B cell (primary cell): ENCODE measurements around the gene CCL11. TPM values are rescaled to one million over a fixed set of nuclear protein-coding genes. Genes with fewer than 3 reads are reported as not detected.

Source experiments
- ATAC-seq: fragments of 200-7000 bp; cut with Tn5 transposase; one replicate; pipeline ENCODE4 v1.10.0; 2021; ENCODE audit warnings: low read depth, mild to moderate bottlenecking, moderate number of reproducible peaks, moderate library complexity
- CTCF ChIA-PET: fragments of 350-600 bp; sonication (Branson Sonifier 250); formaldehyde crosslinking; loops from one replicate; lab custom pipeline; 2021; ENCODE audit warnings: antibody characterized with exemption, inconsistent platforms; lab: Charles Lee
- POLR2A ChIA-PET: fragments of 350-600 bp; sonication (Branson Sonifier 250); formaldehyde crosslinking; loops from one replicate; lab custom pipeline; 2021; ENCODE audit warnings: antibody characterized with exemption; lab: Charles Lee
- DNase-seq: peaks from one replicate; pipeline ENCODE4 v3.0.0; 2013
- H2AFZ ChIP-seq: 2 replicates; pipeline ENCODE4 v1.6.1; 2012; ENCODE audit warnings: mild to moderate bottlenecking, low read depth, low read length; ENCODE audit not compliant: insufficient read depth, poor library complexity, severe bottlenecking
- H3K27ac ChIP-seq, 2 donors: 1 replicate in 1 of 2; 2 replicates in 1 of 2; pipeline ENCODE4 v1.5.1; 2012 to 2013; ENCODE audit warnings: low read length in 2 of 2, mild to moderate bottlenecking in 2 of 2, moderate library complexity in 1 of 2
- H3K27me3 ChIP-seq, 4 experiments: fragments of 200-600 bp in 1 of 4; sonication (generic) in 1 of 4; replicated peaks in 1 of 4; 1 replicate in 2 of 4; 2 replicates in 2 of 4; pipeline versions ENCODE4 v1.6.1 to v1.7.0; 2013 to 2016; ENCODE audit warnings: low read length in 3 of 4, mild to moderate bottlenecking in 2 of 4, mixed read lengths in 1 of 4, moderate library complexity in 1 of 4; ENCODE audit not compliant: insufficient read depth in 4 of 4, control insufficient read depth in 3 of 4; ENCODE audit errors: control extremely low read depth in 1 of 4
- H3K36me3 ChIP-seq, 2 experiments: replicated peaks in 1 of 2; 1 replicate in 1 of 2; 2 replicates in 1 of 2; pipeline versions ENCODE4 v1.6.1 to v1.7.1; 2013; ENCODE audit warnings: low read length in 1 of 2; ENCODE audit not compliant: insufficient read depth in 2 of 2, control insufficient read depth in 1 of 2; ENCODE audit errors: control extremely low read depth in 1 of 2, extremely low read depth in 1 of 2
- H3K4me1 ChIP-seq, 2 donors: fragments of 200-600 bp in 1 of 2; sonication (generic) in 1 of 2; 1 replicate in 1 of 2; 2 replicates in 1 of 2; pipeline versions ENCODE4 v1.5.1 to v1.6.1; 2013 to 2017; ENCODE audit warnings: low read length in 2 of 2; ENCODE audit not compliant: control insufficient read depth in 2 of 2, insufficient read depth in 2 of 2
- H3K4me2 ChIP-seq: replicated peaks from 2 replicates; pipeline ENCODE3; 2012; ENCODE audit warnings: mild to moderate bottlenecking, low read depth, low read length; ENCODE audit not compliant: poor library complexity, severe bottlenecking
- H3K4me3 ChIP-seq, 5 experiments: fragments of 200-600 bp in 1 of 5; sonication (generic) in 1 of 5; 1 replicate in 3 of 5; 2 replicates in 2 of 5; pipeline versions ENCODE4 v1.5.1 to v1.7.0; 2011 to 2016; ENCODE audit warnings: low read length in 4 of 5, mild to moderate bottlenecking in 4 of 5, low read depth in 2 of 5, control low read depth in 1 of 5, moderate library complexity in 1 of 5; ENCODE audit not compliant: insufficient read depth in 1 of 5; ENCODE audit errors: control extremely low read depth in 1 of 5, extremely low read depth in 1 of 5
- H3K79me2 ChIP-seq: fragments of 200-600 bp; sonication (generic); one replicate; pipeline ENCODE4 v1.6.0; 2016; ENCODE audit warnings: low read length; ENCODE audit not compliant: control insufficient read depth, insufficient read depth
- H3K9ac ChIP-seq: fragments of 200-600 bp; sonication (generic); 2 replicates; pipeline ENCODE4 v1.6.1; 2017; ENCODE audit warnings: mild to moderate bottlenecking, low read length, moderate library complexity
- H3K9me3 ChIP-seq, 3 donors: one replicate each; pipeline versions ENCODE4 v1.6.1 to v1.7.1; 2013; ENCODE audit warnings: low read length in 2 of 3; ENCODE audit not compliant: control insufficient read depth in 2 of 3, insufficient read depth in 1 of 3; ENCODE audit errors: control extremely low read depth in 1 of 3
- H4K20me1 ChIP-seq: 2 replicates; pipeline ENCODE4 v1.6.0; 2012; ENCODE audit warnings: mild to moderate bottlenecking, low read length; ENCODE audit not compliant: insufficient read depth, control insufficient read depth, poor library complexity, severe bottlenecking
- H3K27ac Mint-ChIP-seq: one replicate; pipeline ENCODE4 v1.8.0; 2021; ENCODE audit warnings: mixed read lengths
- H3K27me3 Mint-ChIP-seq: one replicate; pipeline ENCODE4 v1.8.0; 2021; ENCODE audit warnings: mixed read lengths
- H3K4me1 Mint-ChIP-seq: one replicate; pipeline ENCODE4 v1.8.0; 2021; ENCODE audit warnings: mixed read lengths
- H3K4me3 Mint-ChIP-seq: one replicate; pipeline ENCODE4 v1.8.0; 2021; ENCODE audit warnings: mixed read lengths
- H3K9me3 Mint-ChIP-seq: one replicate; pipeline ENCODE4 v1.8.0; 2022; ENCODE audit warnings: mixed read lengths; ENCODE audit not compliant: insufficient read depth
- CTCF ChIP-seq: fragments of 200-600 bp; IDR thresholded peaks from one replicate; pipeline ENCODE4 v1.8.0; 2022; ENCODE audit warnings: antibody characterized with exemption, mild to moderate bottlenecking
- EZH2 ChIP-seq: IDR thresholded peaks from 2 replicates; pipeline ENCODE4 v1.6.1; 2012; ENCODE audit warnings: borderline replicate concordance, low read depth, mild to moderate bottlenecking, moderate library complexity, low read length; ENCODE audit not compliant: insufficient read depth, poor library complexity, severe bottlenecking
- WGBS: methylation state at CpG from one replicate; pipeline ENCODE4 v1.1.5; 2013; ENCODE audit warnings: missing lambda C conversion rate; ENCODE audit not compliant: insufficient coverage; 5-methylcytosine and 5-hydroxymethylcytosine counted together
- intact Hi-C: fragments of 100-400 bp; cut with micrococcal nuclease; formaldehyde crosslinking; loops from one replicate; pipeline ENCODE4 v1.10.0; 2022
- polyA plus RNA-seq: library from polyadenylated mRNA; depleted of rRNA; stranded (reverse); fragments of >200 nt; gene quantifications from 2 replicates; pipeline ENCODE4 v1.2.3, GENCODE V29; 2012
- total RNA-seq, 2 donors: library from RNA; stranded (reverse); fragments of 120-200 nt in 1 of 2; gene quantifications; 1 replicate in 1 of 2; 2 replicates in 1 of 2; pipeline versions ENCODE4 v1.2.3 to v1.2.4, GENCODE V29; 2013 to 2022

The CCL11 gene
- total and polyA plus RNA-seq, 2 donors (not counting 1 experiment from before 2014, with no cell fraction given), result not detected

GRCh38 chr17:34259146-34259545 lies 26.4 kb upstream of the CCL11 start:
- DNase-seq, result no peak
- CTCF ChIA-PET, result no interaction called here
- no peak overlapping the region for H3K9ac ChIP-seq
- no peaks in the 10 kb centered on the region for H4K20me1 ChIP-seq
- no peaks in the 10 kb centered on the region for H3K9me3 ChIP-seq
- no peak for TF ChIP-seq EZH2
- no peak for TF ChIP-seq CTCF
- peaks cover 1% of the 10 kb centered on the region for H3K4me1 Mint-ChIP-seq
- POLR2A ChIA-PET, result no interaction called here
- intact Hi-C loops, result no loop called here
- H3K4me3 ChIP-seq, result no peak overlapping the region
- H3K79me2 ChIP-seq, result no peaks in the 10 kb centered on the region
- no peak overlapping the region for H3K27ac ChIP-seq
- ATAC-seq, result no peak
- no peak overlapping the region for H3K27ac Mint-ChIP-seq
- no peak overlapping the region for H3K4me3 Mint-ChIP-seq
- H3K9me3 Mint-ChIP-seq, result no peaks in the 10 kb centered on the region
- H2AFZ ChIP-seq, result no peak overlapping the region
- H3K4me1 ChIP-seq, result peaks cover 0 to 6% of the 10 kb centered on the region in 2 donors
- no peaks in the 10 kb centered on the region for H3K36me3 ChIP-seq
- H3K4me2 ChIP-seq, result no peak overlapping the region
- peaks cover 0 to 25% (median 16%) of the 10 kb centered on the region in 4 experiments for H3K27me3 ChIP-seq
- peaks cover 45% of the 10 kb centered on the region for H3K27me3 Mint-ChIP-seq

GRCh38 chr17:34260861-34261260 lies 24.7 kb upstream of the CCL11 start:
- Histone ChIP-seq H3K9ac (no peak overlapping the region), H3K36me3 (no peaks in the 10 kb centered on the region), H3K4me1 (no peaks in the 10 kb centered on the region), H3K4me3 (no peak overlapping the region), H4K20me1 (no peaks in the 10 kb centered on the region), H3K79me2 (no peaks in the 10 kb centered on the region), H3K9me3 (no peaks in the 10 kb centered on the region), H3K27ac (no peak overlapping the region), H2AFZ (no peak overlapping the region), H3K4me2 (no peak overlapping the region), H3K27me3 (peaks cover 0 to 14% (median 10%) of the 10 kb centered on the region in 4 experiments)
- CTCF ChIA-PET, result no interaction called here
- no peaks in the 10 kb centered on the region for H3K9me3 Mint-ChIP-seq
- intact Hi-C loops, result no loop called here
- no peaks in the 10 kb centered on the region for H3K4me1 Mint-ChIP-seq
- TF ChIP-seq CTCF (no peak), EZH2 (no peak)
- POLR2A ChIA-PET, result no interaction called here
- ATAC-seq (no peak), DNase-seq (no peak)
- H3K27ac Mint-ChIP-seq, result no peak overlapping the region
- H3K27me3 Mint-ChIP-seq, result peaks cover 52% of the 10 kb centered on the region
- no peak overlapping the region for H3K4me3 Mint-ChIP-seq
- 100% methylated on average over 1 of the region's 4 CpGs for WGBS
